Putamen (tissue), 1 donor: ENCODE measurements around the gene ATP10D.
"Not testable (repeated sequence)": the region's sequence is repeated elsewhere in the genome, so short reads cannot be mapped to it uniquely, and the experiment has no call there.

Experiments used
- DNase-seq: peaks from one replicate; pipeline ENCODE4 v3.0.0-alpha.2; 2016; ENCODE audit warnings: low spot score

The ATP10D gene

DNA sequence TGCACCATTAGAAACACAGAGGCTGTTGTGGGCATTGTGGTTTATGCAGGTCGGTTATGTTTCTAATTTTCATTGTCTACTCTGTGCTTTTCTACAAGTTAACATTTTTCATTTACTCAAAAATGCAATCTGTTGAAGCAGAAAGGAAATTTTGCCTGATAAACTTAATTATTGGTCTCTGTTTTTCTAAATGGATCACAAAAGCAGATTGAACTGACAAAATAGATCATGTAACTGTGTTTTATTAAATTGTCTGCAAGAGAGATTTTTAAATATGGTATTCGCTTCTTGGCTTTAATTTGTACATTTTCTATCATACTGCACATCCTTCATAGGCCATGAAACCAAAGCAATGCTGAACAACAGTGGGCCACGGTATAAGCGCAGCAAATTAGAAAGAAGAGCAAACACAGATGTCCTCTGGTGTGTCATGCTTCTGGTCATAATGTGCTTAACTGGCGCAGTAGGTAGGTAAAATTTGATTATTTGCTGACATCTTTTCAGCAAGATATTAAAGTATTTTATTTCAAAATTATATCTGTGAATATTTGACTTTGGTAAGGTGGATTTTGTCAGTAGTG, 50.6 kb downstream of the ATP10D start:
- no peak for DNase-seq

DNA sequence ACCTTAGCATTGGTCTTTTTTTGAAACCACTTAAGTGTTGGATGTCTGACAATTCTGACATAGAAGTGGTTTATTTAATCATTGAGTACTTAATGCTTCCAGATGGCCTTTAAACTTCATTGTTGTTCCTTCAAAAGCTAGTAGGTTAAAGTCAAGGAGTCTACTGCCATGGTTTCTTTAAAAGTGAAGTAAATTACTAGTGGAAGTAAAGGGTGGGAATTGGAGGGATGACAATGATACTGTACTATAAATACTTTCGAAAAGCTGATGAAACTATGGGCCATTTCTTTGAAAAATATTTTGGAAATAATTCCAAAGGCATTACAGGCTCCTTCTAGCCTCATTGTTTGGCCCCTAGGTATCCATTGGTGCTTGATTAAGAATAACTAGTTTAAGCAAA, 51.9 kb downstream of the ATP10D start:
- no peak for DNase-seq

DNA sequence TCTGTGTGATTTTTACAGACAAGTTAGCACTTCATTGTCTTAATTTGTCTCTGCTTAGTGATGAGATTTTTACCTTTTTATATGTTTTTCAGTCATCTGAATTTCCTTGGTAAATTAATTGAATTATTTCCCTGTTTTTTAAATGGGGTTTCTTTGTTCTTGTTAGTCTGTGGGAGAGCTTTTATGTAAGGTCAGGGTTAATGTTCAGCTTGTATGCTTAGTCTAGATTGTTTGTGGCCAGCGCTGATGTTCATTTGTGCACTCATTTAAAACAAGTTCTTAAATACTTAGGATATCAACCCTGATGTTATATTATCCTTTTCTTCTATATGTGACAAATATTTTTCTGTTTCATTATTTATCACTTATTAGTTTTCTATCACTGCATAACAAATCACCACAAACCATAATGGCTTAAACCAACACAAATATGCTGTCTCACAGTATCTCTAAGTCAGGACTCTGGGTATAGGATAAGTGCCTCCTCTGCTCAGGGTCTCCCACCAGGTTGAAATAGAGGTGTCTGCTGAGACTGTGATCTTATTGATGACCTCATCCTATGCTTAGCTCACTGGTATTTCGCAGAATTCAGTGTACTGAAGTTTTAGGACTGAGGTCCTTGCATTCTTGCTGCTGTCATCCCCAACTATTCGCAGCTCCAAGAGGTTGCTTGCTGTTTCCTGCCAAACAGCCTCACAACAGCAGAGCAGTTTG, 53.2 kb downstream of the ATP10D start:
- DNase-seq = no peak

DNA sequence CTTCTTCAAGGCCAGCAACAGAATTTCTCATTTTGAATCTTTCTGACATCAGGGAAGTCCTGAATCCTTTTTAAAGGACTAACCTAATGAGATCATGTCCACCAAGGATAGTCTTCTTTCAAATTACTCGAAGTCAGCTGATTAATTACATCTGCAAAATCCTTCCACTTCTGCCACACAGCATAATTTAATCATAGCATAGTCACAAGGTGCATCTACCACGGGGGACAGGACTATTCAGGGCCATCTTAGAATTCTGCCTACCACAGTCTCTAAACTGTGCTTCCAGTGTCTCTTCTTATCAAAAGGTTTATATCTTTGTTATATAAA, 53.7 kb downstream of the ATP10D start:
- no peak for DNase-seq

DNA sequence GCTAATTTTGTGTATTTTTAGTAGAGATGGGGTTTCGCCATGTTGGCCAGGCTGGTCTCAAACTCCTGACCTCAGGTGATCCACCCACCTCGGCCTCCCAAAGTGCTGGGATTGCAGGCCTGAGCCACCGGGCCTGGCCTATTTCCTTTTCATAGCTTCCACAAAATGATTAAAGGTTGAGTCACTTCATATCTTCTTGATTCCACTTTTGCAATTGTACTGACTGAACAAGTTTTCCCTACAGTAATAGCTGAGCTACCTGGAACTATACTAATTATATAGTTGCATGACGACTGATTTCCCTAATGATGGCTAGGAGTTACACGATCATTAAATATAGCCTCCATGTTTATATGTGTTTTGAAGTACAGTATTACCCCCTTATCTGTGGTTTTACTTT, 57.6 kb downstream of the ATP10D start:
- DNase-seq = not testable (repeated sequence)

DNA sequence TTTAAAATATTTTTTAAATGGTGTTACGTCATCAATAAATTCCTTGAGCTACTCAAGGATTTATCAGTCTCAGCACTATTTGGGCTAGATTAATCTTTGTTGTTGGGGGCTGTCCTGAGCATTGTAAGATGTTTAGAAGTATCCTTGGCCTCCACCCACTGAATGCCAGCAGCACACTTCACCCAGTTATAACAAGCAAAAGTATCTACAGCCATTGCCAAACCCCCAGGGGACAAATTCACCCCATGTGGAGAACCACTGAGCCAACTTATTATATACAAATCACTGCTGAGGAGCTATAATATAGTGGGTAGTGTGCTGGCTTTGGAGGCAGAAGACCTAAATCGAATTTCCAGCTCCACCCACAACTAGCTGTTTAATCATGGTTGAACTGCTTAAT, 58.3 kb downstream of the ATP10D start:
- DNase-seq = no peak

DNA sequence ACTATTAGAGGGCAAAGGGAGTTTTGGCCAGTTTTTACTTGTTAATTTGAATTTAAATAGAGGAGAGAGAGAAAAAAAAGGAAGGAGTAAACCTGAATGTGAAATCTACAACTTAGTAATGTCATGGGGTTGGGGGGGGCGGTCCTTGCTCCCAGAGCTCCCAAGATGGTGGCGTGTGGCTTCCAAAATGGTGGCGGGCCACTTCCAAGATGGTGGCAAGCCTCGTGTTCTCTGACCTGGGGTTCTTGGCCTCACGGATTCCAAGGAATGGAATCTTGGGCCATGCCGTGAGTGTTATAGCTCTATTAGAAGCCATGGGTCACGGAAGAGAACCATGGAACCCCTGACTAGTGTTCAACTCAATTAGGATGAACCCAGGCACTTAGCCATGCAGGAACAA, 65.3 kb downstream of the ATP10D start:
- DNase-seq = not testable (repeated sequence)

DNA sequence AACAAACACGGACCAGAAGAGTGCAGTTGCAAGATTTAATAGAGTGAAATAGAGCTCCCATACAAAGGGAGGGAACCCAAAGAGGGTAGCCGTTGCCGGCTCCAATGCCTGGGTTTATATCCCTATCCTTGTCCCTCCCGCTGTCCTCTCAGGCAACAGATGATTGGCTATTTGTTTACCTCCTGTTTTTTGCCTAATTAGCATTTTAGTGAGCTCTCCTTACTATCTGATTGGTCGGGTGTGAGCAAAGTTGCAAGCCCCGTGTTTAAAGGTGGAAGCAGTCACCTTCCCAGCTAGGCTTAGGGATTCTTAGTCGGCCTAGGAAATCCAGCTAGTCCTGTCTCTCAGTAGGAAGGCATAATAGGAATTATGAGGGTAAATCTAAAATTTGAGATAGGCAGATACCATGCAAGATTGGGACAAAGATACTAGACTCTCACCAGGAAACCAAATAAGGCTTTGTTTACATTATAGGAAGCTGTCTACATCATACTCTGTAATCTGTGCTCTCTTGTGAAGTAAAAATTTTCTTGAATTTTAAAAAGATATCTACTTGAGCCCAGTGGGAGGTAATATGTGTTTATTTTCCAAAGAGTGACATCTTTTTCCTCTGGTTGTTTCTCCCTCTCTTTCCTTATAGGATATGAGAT, 65.9 kb downstream of the ATP10D start:
- DNase-seq = no peak

DNA sequence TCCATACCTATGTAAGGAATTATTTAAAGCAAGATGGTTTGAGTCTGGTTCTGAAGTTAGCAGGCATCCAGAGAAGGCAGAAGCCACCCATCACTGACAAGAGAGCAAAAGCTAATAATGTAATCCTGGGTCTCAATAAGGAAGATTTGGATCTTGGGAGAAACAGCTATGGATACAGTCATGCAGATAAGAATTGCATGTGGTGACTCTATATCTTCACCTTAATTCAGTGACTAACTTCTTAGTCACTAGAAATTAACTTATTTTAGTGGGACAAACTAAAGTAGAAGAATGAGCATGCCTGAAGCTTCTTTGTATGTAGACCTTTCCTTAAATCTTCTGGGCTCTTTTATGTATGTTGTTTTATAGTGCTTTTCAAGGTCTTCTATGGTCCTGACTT, 66.6 kb downstream of the ATP10D start:
- DNase-seq = no peak

DNA sequence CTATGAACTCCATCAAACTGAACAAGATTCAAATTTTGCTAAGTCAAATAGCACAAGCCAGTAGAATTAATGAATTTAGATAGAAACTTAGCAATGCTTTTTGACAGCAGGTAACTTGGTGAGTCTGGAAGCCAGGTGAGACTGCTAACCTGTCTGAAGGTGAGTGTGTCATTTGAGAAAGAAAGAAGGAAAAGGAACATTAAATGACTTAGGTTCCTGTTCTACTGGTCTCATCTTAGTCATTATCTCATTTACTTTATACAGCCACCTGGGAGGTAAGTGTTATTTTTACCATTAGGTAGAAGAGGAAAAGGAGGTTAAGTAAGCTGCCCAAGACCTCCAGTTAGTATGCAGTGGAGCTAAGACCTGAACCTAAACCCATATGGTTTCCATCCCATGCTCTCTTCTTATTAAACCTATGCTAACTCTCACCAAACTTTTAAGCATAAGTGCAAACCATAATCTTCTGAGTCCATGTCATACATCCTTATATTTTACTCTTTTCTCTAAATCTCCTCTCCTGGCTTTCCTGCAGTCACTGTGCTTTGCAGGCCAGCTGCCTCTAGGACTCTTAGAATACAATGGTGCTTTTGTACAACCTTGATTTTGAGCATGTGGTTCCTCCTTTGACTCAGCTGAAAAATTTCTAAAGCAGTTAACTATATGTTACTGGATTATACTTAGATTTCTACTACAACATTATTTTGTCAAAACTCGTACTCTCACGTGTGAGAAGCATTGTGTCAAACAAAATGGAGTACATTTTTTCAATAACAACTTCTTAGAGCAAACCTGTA, 68.5 kb downstream of the ATP10D start:
- no peak for DNase-seq

DNA sequence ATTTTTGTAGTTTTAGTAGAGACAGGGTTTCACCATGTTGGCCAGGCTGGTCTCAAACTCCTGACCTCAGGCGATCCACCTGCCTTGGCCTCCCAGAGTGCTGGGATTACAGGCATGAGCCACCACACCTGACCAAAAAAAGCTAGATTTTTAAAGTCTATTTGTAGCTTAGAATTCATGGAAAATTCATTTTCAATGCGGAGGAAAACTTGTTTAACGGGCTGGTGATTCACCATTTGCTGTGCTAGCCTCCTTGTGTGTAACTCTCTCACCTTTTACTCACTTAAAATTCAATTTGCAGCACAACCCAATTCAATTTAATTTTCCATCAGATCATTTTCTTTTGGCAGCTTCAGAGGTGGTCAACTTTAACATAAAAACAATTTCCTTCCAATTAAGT, 70.8 kb downstream of the ATP10D start:
- not testable (repeated sequence) for DNase-seq

DNA sequence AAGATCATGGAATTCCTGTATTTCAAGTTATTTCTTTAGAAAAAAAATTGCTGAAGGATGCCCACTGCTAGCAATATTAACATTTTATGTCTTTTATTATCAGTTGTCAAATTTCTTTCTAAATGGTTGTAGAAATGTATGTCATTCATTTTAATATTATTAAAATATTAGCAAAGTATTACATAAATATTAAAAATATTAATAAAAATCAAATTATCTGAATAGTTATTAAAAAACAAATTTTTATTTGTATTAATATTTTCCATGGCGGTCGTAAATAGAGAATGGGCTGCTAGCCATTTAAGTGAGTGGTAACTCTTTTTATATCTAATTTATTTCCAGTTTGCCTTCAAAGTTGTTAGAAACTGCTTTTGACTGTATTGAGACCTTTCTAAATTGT, 72.2 kb downstream of the ATP10D start:
- no peak for DNase-seq

DNA sequence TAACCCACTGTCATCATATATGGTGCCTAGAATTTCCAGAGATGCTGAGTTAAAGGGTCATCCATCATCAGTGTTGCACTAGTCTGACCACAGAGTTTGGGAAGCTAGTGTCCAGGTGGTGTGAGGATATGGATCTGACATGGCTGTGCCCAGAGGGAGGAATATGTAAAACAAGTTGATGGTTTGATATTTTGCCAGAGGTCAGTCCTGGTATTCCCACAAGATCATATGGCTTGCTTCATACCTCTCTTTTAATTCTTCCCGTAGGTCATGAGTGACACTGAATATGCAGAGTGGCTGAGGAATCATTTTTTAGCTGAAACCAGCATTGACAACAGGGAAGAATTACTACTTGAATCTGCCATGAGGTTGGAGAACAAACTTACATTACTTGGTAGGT, 75.6 kb downstream of the ATP10D start:
- DNase-seq = no peak

DNA sequence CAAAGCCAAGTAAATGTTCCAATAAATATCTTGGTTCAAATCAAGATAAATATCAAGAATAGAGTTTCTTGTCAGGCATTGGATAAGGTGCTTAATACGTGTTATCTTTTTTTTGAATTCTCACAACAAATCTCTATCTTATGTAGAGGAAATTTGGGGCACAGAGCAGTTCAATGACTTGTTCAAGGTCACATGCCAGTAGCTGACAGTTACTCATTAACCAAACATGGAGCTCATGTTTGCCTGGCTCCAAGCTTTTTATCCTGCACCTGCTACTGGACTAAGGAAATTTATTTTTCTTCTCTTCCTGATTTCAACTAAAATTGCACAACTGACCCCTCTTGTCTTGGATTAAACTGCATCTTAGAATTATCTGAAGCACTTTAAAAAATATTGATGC, 76.3 kb downstream of the ATP10D start:
- DNase-seq = no peak

DNA sequence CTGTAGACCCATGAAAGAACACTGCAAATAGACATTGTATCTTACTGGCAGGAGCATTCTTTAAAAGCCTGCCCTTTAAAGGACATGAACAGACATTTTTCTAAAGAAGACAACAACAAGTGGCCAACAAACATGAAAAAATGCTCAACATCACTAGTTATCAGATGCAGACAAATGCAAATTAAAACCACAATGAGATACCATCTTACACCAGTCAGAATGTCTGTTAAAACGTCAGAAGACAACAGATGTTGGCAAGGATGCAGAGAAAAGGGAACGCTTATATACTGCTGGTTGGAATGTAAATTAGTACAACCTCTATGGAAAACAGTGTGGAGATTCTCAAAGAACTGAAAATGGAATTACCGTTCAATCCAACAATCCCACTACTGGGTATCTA, 77.2 kb downstream of the ATP10D start:
- no peak for DNase-seq

DNA sequence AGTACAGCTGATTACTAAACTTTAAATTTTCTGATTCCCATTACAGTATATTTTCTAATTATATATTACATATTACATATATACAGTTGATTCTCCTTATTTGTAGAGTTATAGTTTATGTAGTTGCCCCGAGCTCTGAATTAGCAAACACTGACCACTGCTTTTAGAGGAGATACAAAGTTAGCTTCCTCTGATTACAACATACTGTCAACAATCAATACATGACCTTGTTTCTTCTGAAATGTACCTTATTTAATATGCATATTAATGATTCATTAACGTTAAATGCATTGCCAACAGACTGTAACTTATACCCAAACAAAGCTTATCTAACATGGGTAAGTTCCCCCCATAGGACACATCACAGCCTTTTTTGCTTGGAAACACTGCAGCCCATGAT, 81.5 kb downstream of the ATP10D start:
- no peak for DNase-seq

DNA sequence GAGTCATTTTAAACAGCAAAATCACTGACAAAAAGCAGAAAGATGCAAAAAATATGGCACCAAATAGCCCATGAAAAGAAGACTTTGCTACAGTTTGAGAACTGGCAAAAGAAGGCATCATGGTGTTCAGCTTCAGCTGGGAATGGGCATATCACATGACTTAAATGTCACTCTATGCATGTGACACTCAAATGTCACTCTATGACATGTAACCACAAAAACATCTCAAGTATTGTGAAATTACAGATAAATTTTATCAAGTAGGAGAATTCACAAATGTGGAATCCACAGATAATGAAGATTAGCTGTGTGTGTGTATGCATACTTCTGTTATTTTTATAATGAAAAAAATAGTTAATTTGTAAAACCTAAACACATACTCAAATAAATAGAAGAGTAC, 81.9 kb downstream of the ATP10D start:
- DNase-seq = no peak

DNA sequence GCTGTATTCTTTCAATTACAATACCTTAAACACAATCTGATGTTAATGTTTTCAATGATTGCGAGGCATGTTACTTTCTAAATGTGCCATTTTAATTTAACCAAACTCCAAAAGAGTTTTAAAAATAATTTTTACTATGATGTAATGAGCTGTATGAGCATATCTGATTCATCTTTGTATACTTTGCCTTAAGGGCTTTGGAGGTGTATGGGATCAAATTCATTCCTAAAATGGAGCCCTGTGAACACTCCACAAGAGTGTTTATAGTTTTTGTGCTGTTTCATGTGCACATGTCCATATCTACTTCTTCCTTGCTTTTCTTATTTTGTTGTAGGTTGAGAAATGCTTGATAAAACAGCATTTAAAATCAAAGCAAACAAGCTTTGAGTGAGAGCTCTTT, 82.4 kb downstream of the ATP10D start:
- DNase-seq = no peak

DNA sequence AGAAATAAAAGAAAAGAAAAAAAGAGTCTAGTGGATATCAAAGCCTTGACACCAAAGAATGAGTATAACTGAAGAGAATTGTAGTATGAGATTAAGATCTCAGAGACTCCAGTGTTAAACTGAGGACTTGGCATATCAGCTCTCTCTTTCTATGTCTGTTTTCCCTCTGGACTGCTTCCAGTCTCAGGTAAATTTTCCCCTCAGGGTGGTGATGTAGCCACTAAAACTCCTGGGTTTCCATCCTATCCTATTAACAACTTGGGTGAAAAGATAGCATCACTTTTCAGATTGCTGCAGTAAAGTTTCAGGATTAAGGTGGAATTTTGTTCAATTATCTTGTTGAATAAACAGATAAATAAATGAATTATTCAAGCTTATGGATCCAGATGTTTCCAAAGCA, 85.7 kb downstream of the ATP10D start:
- DNase-seq = no peak

DNA sequence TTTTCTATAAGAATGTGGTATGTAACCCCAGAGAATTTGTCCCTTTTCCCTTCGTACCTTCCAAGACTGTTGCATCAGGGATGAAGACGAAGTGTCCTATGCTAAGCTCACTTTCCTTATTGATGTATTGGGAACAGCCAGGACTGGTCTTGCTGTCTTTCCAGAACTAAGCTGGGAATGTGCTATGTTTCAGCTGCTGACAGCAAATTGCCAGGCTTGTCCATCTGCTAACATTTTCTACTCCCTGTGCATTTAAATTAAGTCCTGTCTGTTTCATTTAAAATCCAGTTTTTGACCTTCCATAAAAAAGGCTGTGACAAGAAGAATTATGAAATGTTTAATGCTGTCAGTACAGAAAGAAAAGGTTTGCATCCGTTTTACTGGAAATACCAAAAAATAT, 87.9 kb downstream of the ATP10D start:
- DNase-seq = no peak

DNA sequence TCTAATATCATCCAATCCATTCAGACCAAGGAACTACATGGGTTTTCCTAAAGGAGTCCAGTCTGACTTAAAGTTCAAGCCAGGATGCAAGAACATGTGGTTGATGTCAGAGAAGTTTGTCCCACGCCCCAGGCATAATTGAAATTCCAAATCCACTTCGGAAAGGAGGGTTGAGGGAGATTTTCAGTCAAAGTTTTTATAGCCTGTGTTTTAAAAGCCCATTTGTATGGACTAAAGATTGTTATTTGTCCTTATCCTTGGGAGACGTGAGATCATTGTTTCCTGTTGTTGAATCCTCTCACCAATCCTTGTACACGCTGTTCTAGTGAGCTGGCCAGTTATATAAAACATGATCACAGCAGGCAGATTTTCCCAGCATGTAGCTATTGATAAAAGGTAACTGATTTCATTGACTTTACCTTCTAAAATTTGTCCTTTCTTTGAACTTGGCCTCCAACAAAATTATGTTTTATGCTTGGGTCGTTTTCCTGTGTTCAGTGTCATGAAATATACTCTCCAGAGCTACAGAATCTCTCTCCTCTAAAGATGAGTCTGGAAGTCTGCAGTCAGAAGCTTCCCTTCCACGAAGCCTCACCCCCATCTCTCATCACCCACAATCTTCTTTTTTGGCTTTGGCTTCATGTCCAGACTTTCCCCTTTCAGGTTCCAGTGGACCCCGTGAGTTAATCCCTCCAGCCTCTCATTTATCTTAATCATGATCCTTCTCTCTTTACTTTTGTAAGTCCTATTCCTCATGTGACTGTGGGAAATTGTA, 92.9 kb downstream of the ATP10D start:
- no peak for DNase-seq

DNA sequence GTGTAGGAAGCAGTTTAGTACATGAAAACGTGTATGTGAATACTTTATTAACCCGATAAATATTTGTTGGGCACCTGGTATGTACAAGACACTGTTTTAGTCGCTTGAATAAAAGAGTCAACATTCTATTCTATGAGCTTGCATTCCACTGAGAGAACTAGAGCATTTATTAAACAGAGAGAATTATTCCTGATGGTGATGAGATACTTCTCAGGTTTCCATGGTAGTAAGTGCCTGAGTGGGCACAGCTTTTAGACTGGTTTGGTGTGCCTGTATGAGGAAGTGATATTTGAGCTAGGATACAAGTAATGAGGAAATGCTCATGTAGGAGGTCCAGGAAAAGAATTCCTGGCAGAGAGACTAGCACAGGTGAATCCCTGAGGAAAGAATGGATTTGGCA, 94.2 kb downstream of the ATP10D start:
- DNase-seq = no peak
